ENCODE data around the gene ATF6. TPM values are rescaled to one million over a fixed set of nuclear protein-coding genes. Genes with fewer than 3 reads are reported as not detected.

The ATF6 gene
- total and polyA plus RNA-seq, 2 of the 8 experiments (the other 6 are each of a cell fraction or from before 2014, with no cell fraction given) = 4.6 to 10.0 TPM

DNA sequence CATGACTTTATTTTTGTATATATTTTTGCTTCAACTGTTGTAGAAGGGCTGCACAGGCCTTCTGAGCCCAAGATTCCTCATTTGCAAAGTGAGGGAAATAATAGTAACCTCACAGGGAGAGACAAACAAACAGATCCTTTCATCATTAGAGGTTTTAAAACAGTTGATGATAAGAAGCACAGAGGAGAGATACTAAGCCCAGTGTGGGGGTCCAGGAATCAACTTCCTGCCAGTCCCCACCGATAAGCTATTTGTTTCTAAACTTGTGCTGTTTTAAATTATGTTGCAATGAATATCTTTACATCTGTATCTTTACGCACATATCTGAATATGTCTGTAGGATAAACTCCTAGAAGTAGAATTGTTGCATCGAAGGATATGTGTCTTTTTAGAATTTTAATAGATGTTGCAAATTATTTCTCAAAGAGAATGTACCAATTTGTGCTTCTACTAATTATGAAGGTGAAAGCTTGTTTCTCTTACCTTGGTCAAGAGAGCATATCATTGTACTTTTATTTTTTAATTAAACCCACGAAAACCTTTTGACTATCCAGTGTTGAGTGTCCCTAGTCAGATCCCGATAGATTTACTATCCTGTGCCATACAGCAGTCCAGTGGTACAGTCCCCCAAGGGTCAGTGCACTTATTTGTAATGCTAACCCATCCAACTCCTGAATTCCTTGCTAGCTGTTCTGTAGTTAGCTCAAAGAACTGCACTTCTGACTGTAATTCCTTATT is 34.0 kb upstream of the ATF6 start (continued):
- TF ChIP-seq, protein P1, sequence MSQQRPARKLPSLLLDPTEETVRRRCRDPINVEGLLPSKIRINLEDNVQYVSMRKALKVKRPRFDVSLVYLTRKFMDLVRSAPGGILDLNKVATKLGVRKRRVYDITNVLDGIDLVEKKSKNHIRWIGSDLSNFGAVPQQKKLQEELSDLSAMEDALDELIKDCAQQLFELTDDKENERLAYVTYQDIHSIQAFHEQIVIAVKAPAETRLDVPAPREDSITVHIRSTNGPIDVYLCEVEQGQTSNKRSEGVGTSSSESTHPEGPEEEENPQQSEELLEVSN (IDR thresholded peaks at IDR 0.05) = no peak
- no peak for TF ChIP-seq TBP (IDR thresholded peaks at IDR 0.05; ENCODE audit: low read depth, low read length)
- TF ChIP-seq CTBP2 (IDR thresholded peaks at IDR 0.05; ENCODE audit: borderline replicate concordance, insufficient read depth, insufficient read length, low read length) = no peak
- no peak for TF ChIP-seq TAF7 (optimal IDR thresholded peaks at IDR 0.05; ENCODE audit: borderline replicate concordance, low read depth, low read length)
- no peak for TF ChIP-seq KDM4A (IDR thresholded peaks at IDR 0.05; ENCODE audit: low read depth, low read length, severe bottlenecking)
- no peak for TF ChIP-seq NRF1 (IDR thresholded peaks at IDR 0.05; ENCODE audit: low read depth, low read length)
- no peak for TF ChIP-seq TEAD4 (IDR thresholded peaks at IDR 0.05; ENCODE audit: low read depth, low read length)
- TF ChIP-seq EGR1 (IDR thresholded peaks at IDR 0.05; ENCODE audit: borderline replicate concordance, low read depth, low read length) = no peak
- TF ChIP-seq CHD2 (IDR thresholded peaks at IDR 0.05; ENCODE audit: low read length) = no peak
- TF ChIP-seq, protein P2, sequence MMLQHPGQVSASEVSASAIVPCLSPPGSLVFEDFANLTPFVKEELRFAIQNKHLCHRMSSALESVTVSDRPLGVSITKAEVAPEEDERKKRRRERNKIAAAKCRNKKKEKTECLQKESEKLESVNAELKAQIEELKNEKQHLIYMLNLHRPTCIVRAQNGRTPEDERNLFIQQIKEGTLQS (IDR thresholded peaks at IDR 0.05; ENCODE audit: insufficient read depth, low read depth, low read length) = no peak

Measured in H1 (cell line).